HFF-Myc (cell line): ENCODE results near the gene RBM28.

Source experiments
- DNase-seq: peaks from one replicate; pipeline ENCODE4 v3.0.0-alpha.2; 2011; ENCODE audit warnings: low read depth; ENCODE audit errors: extremely low read depth
- H3K4me3 ChIP-seq: replicated peaks from 2 replicates; pipeline ENCODE4 v1.5.1; 2011; ENCODE audit warnings: low read depth, mild to moderate bottlenecking, control low read depth, low read length
- TF ChIP-seq, protein P1 (sequence below): IDR thresholded peaks from 2 replicates; pipeline ENCODE4 v1.5.1; 2012; ENCODE audit warnings: mild to moderate bottlenecking, low read depth, low read length, control low read depth; ENCODE audit errors: missing control alignments

RBM28 gene

DNA sequence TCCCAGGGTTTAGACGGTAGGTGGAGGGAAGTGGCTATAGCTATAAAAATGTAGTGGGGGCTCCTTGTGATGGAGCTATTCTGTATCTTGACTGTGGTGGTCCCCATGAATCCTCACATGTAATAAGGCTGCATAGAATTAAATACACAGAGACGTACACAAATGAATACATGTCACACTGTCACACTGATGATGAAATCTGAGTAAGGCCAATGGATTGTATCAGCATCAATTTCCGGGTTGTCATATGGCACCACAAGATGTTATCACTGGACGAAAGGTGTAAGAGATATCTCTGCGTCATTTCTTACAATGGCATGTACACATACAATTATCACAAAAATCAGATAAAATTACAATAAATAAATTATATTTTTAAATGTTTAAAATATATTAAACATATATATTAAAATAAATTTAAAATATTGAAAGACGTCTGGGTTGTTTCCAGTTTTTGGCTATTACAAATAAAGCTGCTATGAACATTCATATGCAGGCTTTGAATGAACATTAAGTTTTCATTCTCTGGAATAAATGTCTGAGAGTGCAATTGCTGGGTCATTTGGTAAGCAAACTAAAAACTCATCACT lies 64.5 kb downstream of the RBM28 start:
- no peak for DNase-seq
- H3K4me3 ChIP-seq, result no peak overlapping the region
- TF ChIP-seq, protein P1, sequence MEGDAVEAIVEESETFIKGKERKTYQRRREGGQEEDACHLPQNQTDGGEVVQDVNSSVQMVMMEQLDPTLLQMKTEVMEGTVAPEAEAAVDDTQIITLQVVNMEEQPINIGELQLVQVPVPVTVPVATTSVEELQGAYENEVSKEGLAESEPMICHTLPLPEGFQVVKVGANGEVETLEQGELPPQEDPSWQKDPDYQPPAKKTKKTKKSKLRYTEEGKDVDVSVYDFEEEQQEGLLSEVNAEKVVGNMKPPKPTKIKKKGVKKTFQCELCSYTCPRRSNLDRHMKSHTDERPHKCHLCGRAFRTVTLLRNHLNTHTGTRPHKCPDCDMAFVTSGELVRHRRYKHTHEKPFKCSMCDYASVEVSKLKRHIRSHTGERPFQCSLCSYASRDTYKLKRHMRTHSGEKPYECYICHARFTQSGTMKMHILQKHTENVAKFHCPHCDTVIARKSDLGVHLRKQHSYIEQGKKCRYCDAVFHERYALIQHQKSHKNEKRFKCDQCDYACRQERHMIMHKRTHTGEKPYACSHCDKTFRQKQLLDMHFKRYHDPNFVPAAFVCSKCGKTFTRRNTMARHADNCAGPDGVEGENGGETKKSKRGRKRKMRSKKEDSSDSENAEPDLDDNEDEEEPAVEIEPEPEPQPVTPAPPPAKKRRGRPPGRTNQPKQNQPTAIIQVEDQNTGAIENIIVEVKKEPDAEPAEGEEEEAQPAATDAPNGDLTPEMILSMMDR, result no peak

DNA sequence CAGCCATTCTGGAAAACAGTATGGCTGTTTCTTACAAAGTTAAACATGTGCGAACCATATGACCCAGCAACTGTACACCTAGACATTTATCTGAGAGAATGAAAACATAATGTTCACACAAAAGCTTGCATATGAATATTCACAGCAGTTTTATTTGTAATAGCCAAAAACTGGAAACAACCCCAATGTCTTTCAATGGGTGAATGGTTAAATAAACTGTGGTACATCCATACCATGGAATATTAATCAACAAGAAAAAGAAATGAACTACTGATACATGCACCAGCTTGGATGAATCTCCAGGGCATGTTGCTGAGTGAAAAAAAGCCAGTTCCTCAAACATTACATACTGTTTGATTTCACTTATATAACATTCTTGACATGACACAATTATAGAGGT lies 65.3 kb downstream of the RBM28 start:
- no peak for DNase-seq
- TF ChIP-seq, protein P1, result no peak
- H3K4me3 ChIP-seq, result no peak overlapping the region

DNA sequence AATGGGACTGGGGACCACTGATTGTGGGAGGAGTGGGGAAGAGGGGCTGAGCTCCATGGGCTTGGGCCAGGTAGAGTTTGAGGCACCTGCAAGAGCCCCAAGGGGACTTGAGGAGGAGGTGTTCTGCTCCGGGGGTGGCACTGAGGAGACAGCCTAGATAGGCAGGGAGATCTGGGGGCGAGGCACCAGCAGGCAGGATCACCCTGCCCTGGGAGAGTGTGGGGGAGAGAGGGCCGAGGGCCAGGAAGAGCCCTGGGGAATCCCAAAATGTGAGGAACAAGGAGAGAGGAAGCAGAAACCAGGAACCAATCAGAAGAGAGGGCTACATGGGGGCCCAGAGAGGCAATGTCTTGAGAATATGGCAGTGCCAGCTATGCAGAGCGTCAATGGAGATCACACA lies 68.0 kb downstream of the RBM28 start:
- TF ChIP-seq, protein P1, result no peak
- DNase-seq, result no peak

DNA sequence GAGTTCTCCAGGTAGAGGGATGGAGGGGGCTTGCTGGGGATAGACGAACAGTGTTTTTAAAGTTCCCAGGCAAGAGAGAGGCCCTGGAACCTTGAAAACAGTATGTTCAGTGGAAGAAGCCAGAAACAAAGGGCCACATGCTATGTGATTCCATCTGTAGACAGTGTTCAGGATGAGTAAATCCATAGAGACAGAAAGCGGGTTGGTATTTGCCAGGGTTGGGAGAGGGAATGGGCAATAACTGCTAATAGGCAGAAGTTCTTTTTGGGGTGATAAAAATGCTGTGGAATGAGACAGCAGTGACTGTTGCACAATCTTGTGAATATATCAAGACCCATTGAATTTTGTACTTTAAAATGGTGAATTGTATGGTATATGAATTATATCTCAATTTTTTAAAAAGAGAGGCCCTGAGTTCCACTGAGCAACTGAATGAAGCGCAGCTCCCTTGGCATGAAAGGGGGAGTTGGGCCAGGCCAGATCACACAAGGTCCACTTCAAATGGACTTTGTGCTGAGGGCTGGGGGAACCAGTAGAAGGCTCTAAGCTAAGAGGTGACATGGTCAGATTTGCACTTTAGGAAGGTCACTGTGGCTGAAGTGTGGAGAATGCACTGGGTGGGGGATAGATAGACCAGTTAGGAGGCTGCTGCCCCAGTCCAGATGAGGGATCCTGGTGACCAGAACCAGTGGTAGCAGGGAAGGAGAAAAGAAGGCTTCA lies 68.7 kb downstream of the RBM28 start:
- TF ChIP-seq, protein P1, result no peak
- DNase-seq, result no peak
- no peak overlapping the region for H3K4me3 ChIP-seq

More for the DNA sequence above, 68.0 kb downstream of the RBM28 start:
- H3K4me3 ChIP-seq, result no peak overlapping the region

DNA sequence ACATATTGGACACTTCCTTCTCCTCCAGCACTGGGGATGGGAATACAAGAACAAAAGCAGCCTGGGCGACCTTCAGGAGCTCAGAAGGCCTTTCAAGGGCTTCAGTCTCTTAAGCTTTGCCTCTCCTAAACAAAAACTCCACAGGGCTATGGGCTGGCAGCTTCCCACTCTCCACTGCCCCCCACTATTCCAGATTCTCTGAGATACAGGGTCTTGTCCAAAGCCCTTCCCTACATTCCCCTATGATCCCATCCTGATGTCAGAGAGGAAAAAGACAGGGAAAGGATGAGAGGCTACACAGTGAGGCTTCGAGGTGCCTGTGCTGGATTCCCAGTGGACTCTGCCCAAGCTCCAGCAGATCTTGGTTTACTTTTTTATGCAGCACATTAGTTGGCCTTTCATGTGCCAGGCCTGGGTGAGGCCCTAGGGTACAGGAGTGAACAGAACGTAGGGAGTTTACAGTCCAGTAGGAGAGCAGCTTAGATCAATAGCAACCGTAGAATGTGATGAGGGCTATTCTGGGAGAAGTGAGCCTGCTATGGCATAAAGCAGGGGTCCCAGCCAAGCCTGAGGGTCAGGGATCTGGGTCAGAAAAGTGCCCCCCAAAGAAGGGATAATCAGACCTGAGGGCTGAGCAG lies 69.3 kb downstream of the RBM28 start:
- TF ChIP-seq, protein P1, result no peak
- DNase-seq, result no peak
- H3K4me3 ChIP-seq, result no peak overlapping the region

DNA sequence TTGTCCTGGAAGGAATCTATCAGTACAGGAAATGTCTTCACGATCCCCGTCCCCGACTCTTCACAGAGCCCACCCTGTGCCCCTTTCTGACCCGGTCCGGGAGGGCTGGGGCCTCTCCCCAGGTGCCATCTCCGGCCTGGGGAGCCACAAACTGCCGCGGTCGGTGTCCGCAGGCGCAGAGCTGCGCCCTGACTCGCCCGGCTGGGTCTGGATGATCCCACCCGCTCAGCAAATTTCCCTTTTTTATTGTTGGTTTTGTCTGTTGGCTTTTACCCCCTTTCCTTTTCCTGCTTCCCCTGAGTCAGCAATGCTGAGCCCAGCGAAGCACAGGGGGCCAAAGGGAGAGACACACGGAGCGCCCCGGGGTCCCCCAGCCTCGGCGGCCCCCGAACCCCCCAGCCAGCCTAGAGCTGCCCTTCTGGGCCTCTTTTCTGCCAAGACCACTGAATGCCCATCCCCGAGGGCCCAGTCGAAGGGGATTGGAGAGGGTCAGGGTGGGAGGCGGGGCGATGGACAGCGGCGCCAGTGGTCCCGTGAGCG lies 71.7 kb downstream of the RBM28 start:
- no peak for DNase-seq
- peak overlapping the region; percentile 24; the same call in 1 of the 2 replicates for H3K4me3 ChIP-seq
- TF ChIP-seq, protein P1, result no peak
